ENCODE data around the gene CREBRF. TPM values are rescaled to one million over a fixed set of nuclear protein-coding genes. Genes with fewer than 3 reads are reported as not detected.

The CREBRF gene
- total RNA-seq, 2 experiments from 2014 or later, result 12.1 to 12.5 TPM

DNA sequence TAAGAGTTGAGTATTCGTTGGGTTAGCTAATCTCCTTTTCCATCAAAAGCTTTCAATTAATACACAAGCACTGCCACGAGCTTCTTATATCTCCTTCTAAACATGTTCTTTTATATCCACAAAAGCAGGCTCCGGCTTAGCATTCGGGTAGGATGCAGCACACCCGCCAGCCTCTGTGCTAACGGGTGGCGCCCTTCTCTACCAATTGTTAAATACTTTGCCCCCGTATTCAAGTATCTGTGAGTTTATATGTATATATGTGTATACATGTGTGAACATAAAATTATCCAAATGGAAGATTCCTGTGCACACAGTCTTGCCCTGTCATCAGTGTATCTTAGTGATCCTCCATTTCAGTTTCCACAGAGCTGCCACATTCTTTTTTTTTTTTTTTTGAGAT is 116.0 kb downstream of the CREBRF start:
- no peak for TF ChIP-seq EZH2phosphoT487 (IDR thresholded peaks at IDR 0.05; ENCODE audit: borderline replicate concordance, low read depth, low read length)
- TF ChIP-seq, protein P1, sequence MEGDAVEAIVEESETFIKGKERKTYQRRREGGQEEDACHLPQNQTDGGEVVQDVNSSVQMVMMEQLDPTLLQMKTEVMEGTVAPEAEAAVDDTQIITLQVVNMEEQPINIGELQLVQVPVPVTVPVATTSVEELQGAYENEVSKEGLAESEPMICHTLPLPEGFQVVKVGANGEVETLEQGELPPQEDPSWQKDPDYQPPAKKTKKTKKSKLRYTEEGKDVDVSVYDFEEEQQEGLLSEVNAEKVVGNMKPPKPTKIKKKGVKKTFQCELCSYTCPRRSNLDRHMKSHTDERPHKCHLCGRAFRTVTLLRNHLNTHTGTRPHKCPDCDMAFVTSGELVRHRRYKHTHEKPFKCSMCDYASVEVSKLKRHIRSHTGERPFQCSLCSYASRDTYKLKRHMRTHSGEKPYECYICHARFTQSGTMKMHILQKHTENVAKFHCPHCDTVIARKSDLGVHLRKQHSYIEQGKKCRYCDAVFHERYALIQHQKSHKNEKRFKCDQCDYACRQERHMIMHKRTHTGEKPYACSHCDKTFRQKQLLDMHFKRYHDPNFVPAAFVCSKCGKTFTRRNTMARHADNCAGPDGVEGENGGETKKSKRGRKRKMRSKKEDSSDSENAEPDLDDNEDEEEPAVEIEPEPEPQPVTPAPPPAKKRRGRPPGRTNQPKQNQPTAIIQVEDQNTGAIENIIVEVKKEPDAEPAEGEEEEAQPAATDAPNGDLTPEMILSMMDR (conservative IDR thresholded peaks at IDR 0.05; ENCODE audit: low read length), result no peak
- no peaks in the 10 kb centered on the region for H3K9me3 ChIP-seq (ENCODE audit: low read length)
- H3K9me2 ChIP-seq (ENCODE audit: insufficient read depth, low read length), result no peaks in the 10 kb centered on the region
- no peak overlapping the region for H3K27ac ChIP-seq (ENCODE audit: low read depth, low read length, poor library complexity, severe bottlenecking)
- H2AFZ ChIP-seq (ENCODE audit: low read length), result no peak overlapping the region
- no TSS peak for BruUV-seq (replicated peaks)
- H3K79me2 ChIP-seq (ENCODE audit: insufficient read depth, low read depth, low read length), result no peaks in the 10 kb centered on the region
- no peaks in the 10 kb centered on the region for H4K20me1 ChIP-seq (ENCODE audit: insufficient read depth, low read length)
- CTCF ChIA-PET (ENCODE audit: unreplicated experiment), result no interaction called here
- DNase-seq (ENCODE audit: low spot score), result no peak
- intact Hi-C loops (cut with micrococcal nuclease; ENCODE audit: unreplicated experiment), result no loop called here
- H3K4me2 ChIP-seq (ENCODE audit: low read length), result no peak overlapping the region
- H3K4me3 ChIP-seq (ENCODE audit: low read depth, low read length, poor library complexity, severe bottlenecking), result no peak overlapping the region
- no peaks in the 10 kb centered on the region for H3K36me3 ChIP-seq (ENCODE audit: insufficient read depth, low read length)
- H3K4me1 ChIP-seq (ENCODE audit: insufficient read depth, low read length, poor library complexity, severe bottlenecking), result no peaks in the 10 kb centered on the region
- POLR2A ChIA-PET, result interaction anchor here (0.6 kb wide), 1 partner anchor 874 kb away, joined by 3 read pairs; no protein-coding TSS in a partner anchor

DNA sequence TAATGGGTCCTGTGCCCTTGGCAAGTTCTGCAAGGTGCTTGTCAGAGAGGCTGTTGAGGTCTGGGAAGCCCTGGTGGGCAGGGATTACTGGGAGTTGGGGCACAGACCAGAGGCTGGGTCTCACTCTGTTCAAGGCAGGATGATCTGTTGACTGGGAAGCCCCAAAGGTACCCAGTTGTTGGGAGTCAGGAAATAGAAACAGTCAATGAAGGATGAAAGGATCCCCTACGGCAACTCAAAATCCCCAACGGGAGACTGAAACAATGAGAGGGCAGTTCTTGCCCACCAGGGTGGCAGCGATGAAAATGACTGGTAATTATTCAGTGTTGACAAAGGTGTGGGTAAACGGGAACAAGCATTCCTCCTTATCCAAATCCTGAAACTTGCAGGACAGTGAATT is 119.4 kb downstream of the CREBRF start:
- no peaks in the 10 kb centered on the region for H3K79me2 ChIP-seq (ENCODE audit: insufficient read depth, low read depth, low read length)
- POLR2A ChIA-PET, result no interaction called here
- CTCF ChIA-PET (ENCODE audit: unreplicated experiment), result no interaction called here
- H3K4me1 ChIP-seq (ENCODE audit: insufficient read depth, low read length, poor library complexity, severe bottlenecking), result no peaks in the 10 kb centered on the region
- no peak overlapping the region for H3K27ac ChIP-seq (ENCODE audit: low read depth, low read length, poor library complexity, severe bottlenecking)
- intact Hi-C loops (cut with micrococcal nuclease; ENCODE audit: unreplicated experiment), result no loop called here
- no peak overlapping the region for H3K4me2 ChIP-seq (ENCODE audit: low read length)
- no peaks in the 10 kb centered on the region for H4K20me1 ChIP-seq (ENCODE audit: insufficient read depth, low read length)
- H3K9me2 ChIP-seq (ENCODE audit: insufficient read depth, low read length), result no peaks in the 10 kb centered on the region
- DNase-seq (ENCODE audit: low spot score), result no peak
- no peaks in the 10 kb centered on the region for H3K36me3 ChIP-seq (ENCODE audit: insufficient read depth, low read length)
- H3K4me3 ChIP-seq (ENCODE audit: low read depth, low read length, poor library complexity, severe bottlenecking), result no peak overlapping the region
- no peak for TF ChIP-seq EZH2phosphoT487 (IDR thresholded peaks at IDR 0.05; ENCODE audit: borderline replicate concordance, low read depth, low read length)
- TF ChIP-seq, protein P1 (conservative IDR thresholded peaks at IDR 0.05; ENCODE audit: low read length), result no peak
- no peaks in the 10 kb centered on the region for H3K9me3 ChIP-seq (ENCODE audit: low read length)
- H2AFZ ChIP-seq (ENCODE audit: low read length), result no peak overlapping the region
- BruUV-seq (replicated peaks), result no TSS peak

DNA sequence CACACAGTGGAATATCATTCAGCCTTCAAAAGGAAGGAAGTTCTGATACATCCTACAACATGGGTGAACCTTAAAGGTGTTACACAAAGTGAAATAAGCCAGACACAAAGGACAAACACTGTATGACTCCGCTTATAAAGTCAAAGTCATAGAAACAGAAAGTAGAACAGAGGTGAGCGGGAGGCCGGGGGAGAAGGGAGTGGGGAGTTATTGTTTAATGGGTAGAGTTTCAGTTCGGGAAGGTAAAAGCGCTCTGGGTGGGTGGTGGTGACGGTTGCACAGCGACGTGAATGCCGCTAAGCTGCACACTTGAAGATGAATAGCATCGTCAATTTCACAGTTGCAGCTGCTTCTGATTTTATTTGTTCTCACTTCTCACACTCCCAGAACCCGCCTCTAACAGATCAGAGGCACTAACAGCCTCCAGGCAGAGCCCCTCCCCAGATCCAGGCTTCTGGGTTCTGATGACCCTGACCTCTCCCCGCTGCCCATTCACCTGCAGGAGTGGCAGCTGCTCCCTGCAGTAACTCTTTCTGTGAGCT is 122.3 kb downstream of the CREBRF start:
- Histone ChIP-seq H3K4me2 (ENCODE audit: low read length) (no peak overlapping the region), H3K4me1 (ENCODE audit: insufficient read depth, low read length, poor library complexity, severe bottlenecking) (no peaks in the 10 kb centered on the region), H3K79me2 (ENCODE audit: insufficient read depth, low read depth, low read length) (no peaks in the 10 kb centered on the region), H3K9me3 (ENCODE audit: low read length) (no peaks in the 10 kb centered on the region), H2AFZ (ENCODE audit: low read length) (no peak overlapping the region), H3K9me2 (ENCODE audit: insufficient read depth, low read length) (no peaks in the 10 kb centered on the region), H3K27ac (ENCODE audit: low read depth, low read length, poor library complexity, severe bottlenecking) (no peak overlapping the region), H3K36me3 (ENCODE audit: insufficient read depth, low read length) (no peaks in the 10 kb centered on the region), H4K20me1 (ENCODE audit: insufficient read depth, low read length) (no peaks in the 10 kb centered on the region), H3K4me3 (ENCODE audit: low read depth, low read length, poor library complexity, severe bottlenecking) (no peak overlapping the region)
- no peak for TF ChIP-seq EZH2phosphoT487 (IDR thresholded peaks at IDR 0.05; ENCODE audit: borderline replicate concordance, low read depth, low read length)
- TF ChIP-seq, protein P1 (conservative IDR thresholded peaks at IDR 0.05; ENCODE audit: low read length), result no peak
- BruUV-seq (replicated peaks), result no TSS peak
- CTCF ChIA-PET (ENCODE audit: unreplicated experiment), result no interaction called here
- DNase-seq (ENCODE audit: low spot score), result no peak
- POLR2A ChIA-PET, result interaction anchor here (0.6 kb wide), 1 partner anchor 1063 kb away, joined by 3 read pairs; no protein-coding TSS in a partner anchor
- intact Hi-C loops (cut with micrococcal nuclease; ENCODE audit: unreplicated experiment), result no loop called here
